ENCODE measurements around the gene IL1RN. TPM values are rescaled to one million over a fixed set of nuclear protein-coding genes. Genes with fewer than 3 reads are reported as not detected.

IL1RN gene
- total and polyA plus RNA-seq, 2 of the 8 experiments (the other 6 are each of a cell fraction or from before 2014, with no cell fraction given), result not detected

DNA sequence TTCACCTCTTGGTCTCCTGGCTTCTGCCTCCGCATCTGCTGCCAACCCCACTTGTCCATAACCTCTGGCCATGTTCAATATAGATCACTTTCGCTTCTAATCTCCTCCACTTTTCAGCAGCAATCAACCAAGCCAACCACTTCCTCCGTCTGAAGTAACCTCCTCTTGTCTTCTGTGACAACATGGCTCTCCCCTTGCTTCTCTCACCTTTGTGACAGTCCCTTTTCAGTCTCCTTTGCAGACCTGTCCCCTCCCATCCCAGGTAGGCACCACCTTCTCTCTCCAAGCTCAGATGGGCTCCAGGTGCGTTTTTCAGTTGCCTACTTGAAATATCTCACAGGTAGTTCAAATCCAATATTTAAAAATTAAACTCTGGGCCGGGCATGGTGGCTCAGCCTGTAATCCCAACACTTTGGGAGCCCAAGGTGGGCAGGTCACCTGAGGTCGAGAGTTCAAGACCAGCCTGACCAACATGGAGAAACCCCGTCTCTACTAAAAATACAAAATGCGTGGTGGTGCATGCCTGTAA, 41.7 kb downstream of the IL1RN start:
- FAIRE-seq, result no peak
- no peak overlapping the region for H2BK15ac ChIP-seq (ENCODE audit: low read length)
- TF ChIP-seq GTF2F1 (IDR thresholded peaks at IDR 0.05; ENCODE audit: borderline replicate concordance, low read depth, low read length) (no peak), EGR1 (IDR thresholded peaks at IDR 0.05; ENCODE audit: borderline replicate concordance, low read depth, low read length) (no peak), BRCA1 (IDR thresholded peaks at IDR 0.05; ENCODE audit: low read depth, low read length) (no peak), CTCF (IDR thresholded peaks at IDR 0.05; ENCODE audit: control extremely low read depth in 1 of 3, insufficient read depth in 1 of 3, low read depth in 1 of 3, low read length in 3 of 3) (no peak), SRF (IDR thresholded peaks at IDR 0.05; ENCODE audit: low read depth, low read length) (no peak), TEAD4 (IDR thresholded peaks at IDR 0.05; ENCODE audit: low read depth, low read length) (no peak), SUZ12 (IDR thresholded peaks at IDR 0.05; ENCODE audit: low read length) (no peak), RBBP5 (IDR thresholded peaks at IDR 0.05; ENCODE audit: borderline replicate concordance, low read depth, low read length) (no peak), ATF3 (IDR thresholded peaks at IDR 0.05; ENCODE audit: insufficient read depth, low read depth, low read length) (no peak), TCF12 (IDR thresholded peaks at IDR 0.05; ENCODE audit: low read depth, low read length) (no peak), CEBPB (IDR thresholded peaks at IDR 0.05; ENCODE audit: low read depth, low read length) (no peak)

More for the DNA sequence above, 41.7 kb downstream of the IL1RN start:
- Histone ChIP-seq H3K27me3 (replicated peaks in 1 of 4; ENCODE audit: control insufficient read depth in 3 of 4, extremely low read depth in 1 of 4, insufficient read depth in 3 of 4, low read length in 3 of 4) (peaks cover 0 to 4% (median 3%) of the 10 kb centered on the region in 4 experiments; a peak in 1 of 7 replicates), H3K4me3 (ENCODE audit: extremely low read depth in 1 of 4, insufficient read depth in 2 of 4, low read depth in 3 of 4, low read length in 4 of 4) (no peak overlapping the region), H3K9ac (replicated peaks in 1 of 4; ENCODE audit: extremely low read depth in 1 of 4, low read depth in 3 of 4, low read length in 3 of 4) (no peak overlapping the region), H3K79me1 (ENCODE audit: low read depth, low read length) (no peaks in the 10 kb centered on the region), H3K9me3 (ENCODE audit: insufficient read depth in 2 of 2, low read depth in 1 of 2, low read length in 1 of 2) (no peaks in the 10 kb centered on the region), H3K79me2 (ENCODE audit: control insufficient read depth in 1 of 2, insufficient read depth in 2 of 2, low read length in 2 of 2) (no peaks in the 10 kb centered on the region), H3K4ac (replicated peaks; ENCODE audit: insufficient read length, low read depth, low read length) (no peak overlapping the region), H3K36me3 (ENCODE audit: control insufficient read depth in 2 of 4, insufficient read depth in 4 of 4, low read length in 3 of 4) (no peaks in the 10 kb centered on the region), H3K23me2 (ENCODE audit: low read depth, low read length) (no peaks in the 10 kb centered on the region), H2BK5ac (ENCODE audit: low read depth, low read length) (no peak overlapping the region), H3K14ac (ENCODE audit: insufficient read length) (no peak overlapping the region), H3K27ac (ENCODE audit: low read depth, low read length) (no peak overlapping the region), H3K4me2 (ENCODE audit: insufficient read depth in 1 of 2, low read depth in 2 of 2, low read length in 2 of 2) (no peak overlapping the region), H2BK20ac (ENCODE audit: low read length) (no peak overlapping the region), H2BK120ac (replicated peaks; ENCODE audit: low read depth, low read length) (no peak overlapping the region), H3K23ac (ENCODE audit: insufficient read length) (no peak overlapping the region), H4K91ac (replicated peaks; ENCODE audit: insufficient read length, low read length) (no peak overlapping the region), H3K18ac (ENCODE audit: extremely low read depth, low read length) (no peak overlapping the region), H4K8ac (ENCODE audit: extremely low read depth, insufficient read depth, low read length) (no peak overlapping the region), H2BK12ac (ENCODE audit: low read depth, low read length) (no peak overlapping the region), H2AFZ (ENCODE audit: low read length) (no peak overlapping the region), H4K20me1 (replicated peaks in 1 of 2; ENCODE audit: control insufficient read depth in 1 of 2, insufficient read depth in 2 of 2, low read length in 2 of 2) (no peaks in the 10 kb centered on the region), H3K4me1 (replicated peaks in 1 of 4; ENCODE audit: control insufficient read depth in 3 of 4, insufficient read depth in 4 of 4, low read length in 3 of 4) (peaks cover 0 to 6% (median 0%) of the 10 kb centered on the region in 4 experiments; a peak in 3 of 7 replicates), H2AK5ac (ENCODE audit: low read depth, low read length) (no peak overlapping the region), H4K5ac (ENCODE audit: insufficient read length, low read depth, low read length) (no peak overlapping the region), H3K56ac (replicated peaks; ENCODE audit: insufficient read length, low read depth, low read length) (no peak overlapping the region)
- POLR2A ChIA-PET (ENCODE audit: partially characterized antibody), result no interaction called here
- peak in 1 of 2 experiments; percentile 22 for DNase-seq (ENCODE audit: low read depth in 1 of 2, low spot score in 2 of 2)
- 90% methylated on average over 8 of the region's 8 CpGs; no CpG with 5 or more reads in 1 of the 2 experiments for WGBS, 2 experiments (ENCODE audit: extremely low coverage in 1 of 2, insufficient coverage in 1 of 2, insufficient read length in 1 of 2, insufficient replicate concordance in 2 of 2, low coverage in 1 of 2, low lambda C conversion rate in 2 of 2, missing lambda C conversion rate in 1 of 2)
- CTCF ChIA-PET (ENCODE audit: partially characterized antibody), result interaction anchor here (0.6 to 1.5 kb wide), 3 partner anchors 28 to 33 kb away, joined by 3 to 4 read pairs (median 3); no protein-coding TSS in a partner anchor

All from H1 (cell line).